ENCODE data around the gene PARL.

PARL gene

GRCh38 chr3:183911087-183911486, 26.4 kb upstream of the PARL start:
- Histone ChIP-seq H3K27ac (no peak overlapping the region), H3K4me3 (ENCODE audit: low read depth in 1 of 2, low read length in 1 of 2) (no peak overlapping the region), H3K9me3 (no peaks in the 10 kb centered on the region), H3K4me1 (ENCODE audit: control insufficient read depth in 1 of 2, insufficient read depth in 1 of 2, low read depth in 1 of 2, low read length in 1 of 2) (no peaks in the 10 kb centered on the region), H3K36me3 (no peaks in the 10 kb centered on the region), H3K27me3 (peaks cover 5% of the 10 kb centered on the region)
- no peak for TF ChIP-seq CTCF (IDR thresholded peaks at IDR 0.05)

GRCh38 chr3:183909030-183909600, 24.4 kb upstream of the PARL start:
- no peak for TF ChIP-seq CTCF (IDR thresholded peaks at IDR 0.05)
- no peaks in the 10 kb centered on the region for H3K4me1 ChIP-seq (ENCODE audit: control insufficient read depth in 1 of 2, insufficient read depth in 1 of 2, low read depth in 1 of 2, low read length in 1 of 2)
- H3K27ac ChIP-seq: no peak overlapping the region
- peaks cover 9% of the 10 kb centered on the region for H3K27me3 ChIP-seq
- no peak overlapping the region for H3K4me3 ChIP-seq (ENCODE audit: low read depth in 1 of 2, low read length in 1 of 2)
- no peaks in the 10 kb centered on the region for H3K36me3 ChIP-seq
- no peaks in the 10 kb centered on the region for H3K9me3 ChIP-seq

- Histone ChIP-seq H3K9me3 (no peaks in the 10 kb centered on the region), H3K4me1 (ENCODE audit: control insufficient read depth in 1 of 2, insufficient read depth in 1 of 2, low read depth in 1 of 2, low read length in 1 of 2) (no peaks in the 10 kb centered on the region), H3K36me3 (no peaks in the 10 kb centered on the region), H3K27ac (no peak overlapping the region), H3K4me3 (ENCODE audit: low read depth in 1 of 2, low read length in 1 of 2) (no peak overlapping the region), H3K27me3 (peaks cover 9% of the 10 kb centered on the region)
- no peak for TF ChIP-seq CTCF (IDR thresholded peaks at IDR 0.05)
These were observed 23.2 kb upstream of the PARL start for GRCh38 chr3:183907911-183908331.

- TF ChIP-seq CTCF (IDR thresholded peaks at IDR 0.05): no peak
- H3K36me3 ChIP-seq: no peaks in the 10 kb centered on the region
- no peak overlapping the region for H3K4me3 ChIP-seq (ENCODE audit: low read depth in 1 of 2, low read length in 1 of 2)
- no peaks in the 10 kb centered on the region for H3K4me1 ChIP-seq (ENCODE audit: control insufficient read depth in 1 of 2, insufficient read depth in 1 of 2, low read depth in 1 of 2, low read length in 1 of 2)
- H3K27ac ChIP-seq: no peak overlapping the region
- H3K27me3 ChIP-seq: peaks cover 9% of the 10 kb centered on the region
- H3K9me3 ChIP-seq: no peaks in the 10 kb centered on the region
These were observed 22.5 kb upstream of the PARL start for GRCh38 chr3:183907176-183907575.

GRCh38 chr3:183906234-183906921, 21.7 kb upstream of the PARL start:
- Histone ChIP-seq H3K36me3 (no peaks in the 10 kb centered on the region), H3K4me3 (ENCODE audit: low read depth in 1 of 2, low read length in 1 of 2) (no peak overlapping the region), H3K27ac (no peak overlapping the region), H3K9me3 (no peaks in the 10 kb centered on the region), H3K27me3 (peaks cover 12% of the 10 kb centered on the region), H3K4me1 (ENCODE audit: control insufficient read depth in 1 of 2, insufficient read depth in 1 of 2, low read depth in 1 of 2, low read length in 1 of 2) (no peaks in the 10 kb centered on the region)
- no peak for TF ChIP-seq CTCF (IDR thresholded peaks at IDR 0.05)

Measured in neutrophil (primary cell).